ENCODE measurements around the gene ATP6V0E1.

ATP6V0E1 gene

GRCh38 chr5:172983542-172984243 is at the start of gene ATP6V0E1:
ATP6V0E1 (plus strand) TSS chr5:172983771; CDS start chr5:172983861, 90 bp downstream.
- DNase-seq = peak; percentile 92

- DNase-seq = no peak
These were observed 48.5 kb upstream of the ATP6V0E1 start for GRCh38 chr5:172935096-172935495.

GRCh38 chr5:172936401-172936800 is 47.2 kb upstream of the ATP6V0E1 start:
- no peak for DNase-seq

- DNase-seq = no peak
These were observed 44.5 kb upstream of the ATP6V0E1 start for GRCh38 chr5:172939071-172939470.

GRCh38 chr5:172939611-172940267 is 43.8 kb upstream of the ATP6V0E1 start:
- DNase-seq = no peak

- DNase-seq = no peak
These were observed 43.1 kb upstream of the ATP6V0E1 start for GRCh38 chr5:172940268-172941066.

- DNase-seq = no peak
These were observed 42.5 kb upstream of the ATP6V0E1 start for GRCh38 chr5:172941067-172941516.

GRCh38 chr5:172942556-172942955 is 41.0 kb upstream of the ATP6V0E1 start:
- DNase-seq = no peak

- no peak for DNase-seq
These were observed 40.2 kb upstream of the ATP6V0E1 start for GRCh38 chr5:172943283-172943841.

- no peak for DNase-seq
These were observed 39.7 kb upstream of the ATP6V0E1 start for GRCh38 chr5:172943906-172944305.

GRCh38 chr5:172944741-172945140 is 38.8 kb upstream of the ATP6V0E1 start:
- no peak for DNase-seq

- no peak for DNase-seq
These were observed 38.4 kb upstream of the ATP6V0E1 start for GRCh38 chr5:172945151-172945550.

- DNase-seq = no peak
These were observed 37.4 kb upstream of the ATP6V0E1 start for GRCh38 chr5:172946146-172946545.

- no peak for DNase-seq
These were observed 34.1 kb upstream of the ATP6V0E1 start for GRCh38 chr5:172949426-172949825.

- no peak for DNase-seq
These were observed 33.2 kb upstream of the ATP6V0E1 start for GRCh38 chr5:172950176-172950965.

- no peak for DNase-seq
These were observed 32.1 kb upstream of the ATP6V0E1 start for GRCh38 chr5:172951371-172952033.

GRCh38 chr5:172952034-172952511 is 31.5 kb upstream of the ATP6V0E1 start:
- no peak for DNase-seq

GRCh38 chr5:172953776-172954675 is 29.5 kb upstream of the ATP6V0E1 start:
- no peak for DNase-seq

GRCh38 chr5:172954751-172955159 is 28.8 kb upstream of the ATP6V0E1 start:
- no peak for DNase-seq

GRCh38 chr5:172956228-172956627 is 27.3 kb upstream of the ATP6V0E1 start:
- DNase-seq = no peak

- DNase-seq = no peak
These were observed 26.6 kb upstream of the ATP6V0E1 start for GRCh38 chr5:172956936-172957335.

All from GOT3 (cell line).